ENCODE data around the gene IFNGR1. TPM values are rescaled to one million over a fixed set of nuclear protein-coding genes. Genes with fewer than 3 reads are reported as not detected.
A peak's percentile ranks its signal among the peaks of the same experiment; 100 is the strongest.

The IFNGR1 gene
- total RNA-seq, 1 experiment from 2014 or later, result 19.5 TPM

GRCh38 chr6:137171824-137172733 is 47.1 kb downstream of the IFNGR1 start:
- no peaks in the 10 kb centered on the region for H3K9me3 ChIP-seq (ENCODE audit: insufficient read depth, low read depth)
- no peaks in the 10 kb centered on the region for H3K9me2 ChIP-seq (ENCODE audit: insufficient read depth)
- H3K27me3 ChIP-seq (ENCODE audit: insufficient read depth, low read depth), result no peaks in the 10 kb centered on the region
- H2AFZ ChIP-seq, result peak overlapping the region; percentile 50
- peaks cover 10% of the 10 kb centered on the region for H3F3A ChIP-seq (ENCODE audit: insufficient read depth, low read depth)
- ChIA-PET POLR2A (ENCODE audit: unreplicated experiment) (no interaction called here), CTCF (interaction anchor here (0.7 kb wide), 1 partner anchor 79 kb away, joined by 3 read pairs; no protein-coding TSS in a partner anchor)
- H3K4me1 ChIP-seq (replicated peaks; ENCODE audit: insufficient read depth), result peaks cover 18% of the 10 kb centered on the region
- H3K27ac ChIP-seq, result peak overlapping the region; percentile 50
- peak overlapping the region; percentile 59 for H3K4me2 ChIP-seq
- peak; percentile 25 to 80 for DNase-seq
- no peak for TF ChIP-seq EZH2 (IDR thresholded peaks at IDR 0.05; ENCODE audit: low read depth)
- TF ChIP-seq CTCF (conservative IDR thresholded peaks at IDR 0.05), result no peak
- intact Hi-C loops (cut with micrococcal nuclease; ENCODE audit: unreplicated experiment), result no loop called here
- BruUV-seq (replicated peaks), result no TSS peak
- no peaks in the 10 kb centered on the region for H4K20me1 ChIP-seq (ENCODE audit: insufficient read depth)
- no peaks in the 10 kb centered on the region for H3K36me3 ChIP-seq (ENCODE audit: low read depth)
- no peak overlapping the region; the same call in 1 of the 2 replicates for H3K4me3 ChIP-seq
- no peaks in the 10 kb centered on the region for H3K79me2 ChIP-seq (ENCODE audit: low read depth)

- Histone ChIP-seq H3K4me3 (no peak overlapping the region), H3K9me2 (ENCODE audit: insufficient read depth) (no peaks in the 10 kb centered on the region), H2AFZ (no peak overlapping the region), H3K36me3 (ENCODE audit: low read depth) (no peaks in the 10 kb centered on the region), H3K79me2 (ENCODE audit: low read depth) (no peaks in the 10 kb centered on the region), H3K4me2 (no peak overlapping the region), H3K4me1 (replicated peaks; ENCODE audit: insufficient read depth) (peaks cover 18% of the 10 kb centered on the region), H3K27ac (no peak overlapping the region), H3F3A (ENCODE audit: insufficient read depth, low read depth) (peaks cover 10% of the 10 kb centered on the region), H4K20me1 (ENCODE audit: insufficient read depth) (no peaks in the 10 kb centered on the region), H3K27me3 (ENCODE audit: insufficient read depth, low read depth) (no peaks in the 10 kb centered on the region), H3K9me3 (ENCODE audit: insufficient read depth, low read depth) (no peaks in the 10 kb centered on the region)
- no peak for DNase-seq
- BruUV-seq (replicated peaks), result no TSS peak
- intact Hi-C loops (cut with micrococcal nuclease; ENCODE audit: unreplicated experiment), result no loop called here
- POLR2A ChIA-PET (ENCODE audit: unreplicated experiment), result no interaction called here
- CTCF ChIA-PET, result no interaction called here
- TF ChIP-seq CTCF (conservative IDR thresholded peaks at IDR 0.05), result no peak
- TF ChIP-seq EZH2 (IDR thresholded peaks at IDR 0.05; ENCODE audit: low read depth), result no peak
Measured at GRCh38 chr6:137171053-137171374, 48.2 kb downstream of the IFNGR1 start.

DNA sequence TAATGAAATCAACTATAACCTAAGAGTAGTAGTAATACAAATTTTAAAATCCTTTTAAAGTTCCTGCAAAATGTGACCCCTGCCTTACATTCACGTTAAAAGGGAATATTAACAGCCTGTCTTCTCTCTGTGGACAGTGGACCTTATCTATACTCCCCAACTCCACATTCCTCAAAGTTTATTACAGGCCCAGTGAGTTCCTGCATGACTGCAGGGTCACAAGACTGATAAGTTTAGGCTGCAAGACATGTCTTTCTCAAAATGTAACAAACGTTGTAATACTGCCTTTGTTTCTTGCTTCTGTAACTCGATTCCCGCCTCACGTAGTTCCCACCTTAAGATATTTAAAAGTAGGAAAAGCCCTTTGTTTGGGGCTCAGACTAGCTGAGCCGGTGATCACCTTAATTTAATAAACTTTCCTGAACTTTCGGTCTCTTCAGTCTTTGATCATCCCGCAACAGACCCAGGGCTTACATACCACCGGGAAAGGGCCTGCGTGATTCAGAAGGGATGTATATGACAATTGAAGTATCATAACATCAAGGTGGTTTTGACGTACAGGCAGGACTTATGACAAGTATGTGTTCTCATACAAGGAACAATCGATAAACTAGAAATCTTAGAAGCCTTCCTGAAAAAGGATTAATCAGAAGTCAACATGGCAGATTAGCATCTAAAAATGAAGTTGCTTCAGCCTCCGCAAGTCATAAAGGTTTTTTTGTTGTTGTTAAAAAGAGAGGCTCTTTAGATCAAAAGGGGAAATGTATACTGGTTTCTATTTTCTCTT is 48.7 kb downstream of the IFNGR1 start:
- H3K4me3 ChIP-seq, result no peak overlapping the region
- no peak overlapping the region for H3K4me2 ChIP-seq
- no peaks in the 10 kb centered on the region for H3K79me2 ChIP-seq (ENCODE audit: low read depth)
- peaks cover 10% of the 10 kb centered on the region for H3F3A ChIP-seq (ENCODE audit: insufficient read depth, low read depth)
- H2AFZ ChIP-seq, result no peak overlapping the region
- no peaks in the 10 kb centered on the region for H3K27me3 ChIP-seq (ENCODE audit: insufficient read depth, low read depth)
- no peaks in the 10 kb centered on the region for H3K9me3 ChIP-seq (ENCODE audit: insufficient read depth, low read depth)
- POLR2A ChIA-PET (ENCODE audit: unreplicated experiment), result no interaction called here
- BruUV-seq (replicated peaks), result no TSS peak
- H3K27ac ChIP-seq, result no peak overlapping the region
- TF ChIP-seq EZH2 (IDR thresholded peaks at IDR 0.05; ENCODE audit: low read depth) (no peak), CTCF (conservative IDR thresholded peaks at IDR 0.05) (no peak)
- no peaks in the 10 kb centered on the region for H3K9me2 ChIP-seq (ENCODE audit: insufficient read depth)
- no peaks in the 10 kb centered on the region for H4K20me1 ChIP-seq (ENCODE audit: insufficient read depth)
- intact Hi-C loops (cut with micrococcal nuclease; ENCODE audit: unreplicated experiment), result no loop called here
- no peaks in the 10 kb centered on the region for H3K36me3 ChIP-seq (ENCODE audit: low read depth)
- H3K4me1 ChIP-seq (replicated peaks; ENCODE audit: insufficient read depth), result peaks cover 18% of the 10 kb centered on the region
- CTCF ChIA-PET, result no interaction called here
- no peak for DNase-seq

Data from PC-9 (cell line).